ENCODE results near the gene KCNT2. TPM values are rescaled to one million over a fixed set of nuclear protein-coding genes. Genes with fewer than 3 reads are reported as not detected.

Gene KCNT2
- total and polyA plus RNA-seq, 10 of the 15 experiments (the other 5 are each of a cell fraction or from before 2014, with no cell fraction given): not detected

GRCh38 chr1:196543833-196544232 lies 64.4 kb downstream of the KCNT2 start (continued):
- TF ChIP-seq BCL3 (IDR thresholded peaks at IDR 0.05; ENCODE audit: borderline replicate concordance, insufficient read depth, low read depth, low read length, poor library complexity, severe bottlenecking) (no peak), SPI1 (IDR thresholded peaks at IDR 0.05; ENCODE audit: borderline replicate concordance, insufficient read depth, low read depth, low read length) (no peak), TCF7 (IDR thresholded peaks at IDR 0.05; ENCODE audit: borderline replicate concordance) (no peak), SUPT20H (IDR thresholded peaks at IDR 0.05; ENCODE audit: borderline replicate concordance, control insufficient read depth, low read depth, low read length) (no peak), ZSCAN29 (IDR thresholded peaks at IDR 0.05) (no peak), MYC (IDR thresholded peaks at IDR 0.05; ENCODE audit: insufficient read depth, insufficient read length, insufficient replicate concordance, low read length, severe bottlenecking) (no peak), CEBPB (IDR thresholded peaks at IDR 0.05; ENCODE audit: borderline replicate concordance in 1 of 2, low read depth in 2 of 2, low read length in 2 of 2) (no peak), BMI1 (IDR thresholded peaks at IDR 0.05; ENCODE audit: borderline replicate concordance) (no peak)
- TF ChIP-seq, protein P1, sequence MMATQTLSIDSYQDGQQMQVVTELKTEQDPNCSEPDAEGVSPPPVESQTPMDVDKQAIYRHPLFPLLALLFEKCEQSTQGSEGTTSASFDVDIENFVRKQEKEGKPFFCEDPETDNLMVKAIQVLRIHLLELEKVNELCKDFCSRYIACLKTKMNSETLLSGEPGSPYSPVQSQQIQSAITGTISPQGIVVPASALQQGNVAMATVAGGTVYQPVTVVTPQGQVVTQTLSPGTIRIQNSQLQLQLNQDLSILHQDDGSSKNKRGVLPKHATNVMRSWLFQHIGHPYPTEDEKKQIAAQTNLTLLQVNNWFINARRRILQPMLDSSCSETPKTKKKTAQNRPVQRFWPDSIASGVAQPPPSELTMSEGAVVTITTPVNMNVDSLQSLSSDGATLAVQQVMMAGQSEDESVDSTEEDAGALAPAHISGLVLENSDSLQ (IDR thresholded peaks at IDR 0.05): no peak
- TF ChIP-seq, protein P2, sequence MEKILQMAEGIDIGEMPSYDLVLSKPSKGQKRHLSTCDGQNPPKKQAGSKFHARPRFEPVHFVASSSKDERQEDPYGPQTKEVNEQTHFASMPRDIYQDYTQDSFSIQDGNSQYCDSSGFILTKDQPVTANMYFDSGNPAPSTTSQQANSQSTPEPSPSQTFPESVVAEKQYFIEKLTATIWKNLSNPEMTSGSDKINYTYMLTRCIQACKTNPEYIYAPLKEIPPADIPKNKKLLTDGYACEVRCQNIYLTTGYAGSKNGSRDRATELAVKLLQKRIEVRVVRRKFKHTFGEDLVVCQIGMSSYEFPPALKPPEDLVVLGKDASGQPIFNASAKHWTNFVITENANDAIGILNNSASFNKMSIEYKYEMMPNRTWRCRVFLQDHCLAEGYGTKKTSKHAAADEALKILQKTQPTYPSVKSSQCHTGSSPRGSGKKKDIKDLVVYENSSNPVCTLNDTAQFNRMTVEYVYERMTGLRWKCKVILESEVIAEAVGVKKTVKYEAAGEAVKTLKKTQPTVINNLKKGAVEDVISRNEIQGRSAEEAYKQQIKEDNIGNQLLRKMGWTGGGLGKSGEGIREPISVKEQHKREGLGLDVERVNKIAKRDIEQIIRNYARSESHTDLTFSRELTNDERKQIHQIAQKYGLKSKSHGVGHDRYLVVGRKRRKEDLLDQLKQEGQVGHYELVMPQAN (conservative IDR thresholded peaks at IDR 0.05): no peak
- TF ChIP-seq, protein P3, sequence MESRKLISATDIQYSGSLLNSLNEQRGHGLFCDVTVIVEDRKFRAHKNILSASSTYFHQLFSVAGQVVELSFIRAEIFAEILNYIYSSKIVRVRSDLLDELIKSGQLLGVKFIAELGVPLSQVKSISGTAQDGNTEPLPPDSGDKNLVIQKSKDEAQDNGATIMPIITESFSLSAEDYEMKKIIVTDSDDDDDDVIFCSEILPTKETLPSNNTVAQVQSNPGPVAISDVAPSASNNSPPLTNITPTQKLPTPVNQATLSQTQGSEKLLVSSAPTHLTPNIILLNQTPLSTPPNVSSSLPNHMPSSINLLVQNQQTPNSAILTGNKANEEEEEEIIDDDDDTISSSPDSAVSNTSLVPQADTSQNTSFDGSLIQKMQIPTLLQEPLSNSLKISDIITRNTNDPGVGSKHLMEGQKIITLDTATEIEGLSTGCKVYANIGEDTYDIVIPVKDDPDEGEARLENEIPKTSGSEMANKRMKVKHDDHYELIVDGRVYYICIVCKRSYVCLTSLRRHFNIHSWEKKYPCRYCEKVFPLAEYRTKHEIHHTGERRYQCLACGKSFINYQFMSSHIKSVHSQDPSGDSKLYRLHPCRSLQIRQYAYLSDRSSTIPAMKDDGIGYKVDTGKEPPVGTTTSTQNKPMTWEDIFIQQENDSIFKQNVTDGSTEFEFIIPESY (IDR thresholded peaks at IDR 0.05): no peak

Data from GM12878 (cell line).